Psoas muscle (tissue), 8 donors: Measurements from ENCODE around the gene XPA. TPM values are rescaled to one million over a fixed set of nuclear protein-coding genes. Genes with fewer than 3 reads are reported as not detected.

Experiments
- ATAC-seq, 4 donors: fragments of 200-7000 bp; cut with Tn5 transposase; one replicate each; pipeline ENCODE4 v1.9.1; 2020; ENCODE audit warnings: moderate library complexity in 3 of 4, mild to moderate bottlenecking in 2 of 4
- DNase-seq, 2 donors: peaks; one replicate each; pipeline ENCODE4 v3.0.0-alpha.2; 2020
- H3K27ac ChIP-seq: fragments of 200-600 bp; one replicate; pipeline ENCODE4 v1.8.0; 2022
- H3K27me3 ChIP-seq, 3 donors: fragments of 200-600 bp in 1 of 3; one replicate each; pipeline versions ENCODE4 v1.6.1 to v1.8.0; 2013 to 2022; ENCODE audit warnings: low read length in 2 of 3, mild to moderate bottlenecking in 2 of 3, moderate library complexity in 1 of 3; ENCODE audit not compliant: insufficient read depth in 3 of 3
- H3K36me3 ChIP-seq, 2 donors: fragments of 200-600 bp in 1 of 2; one replicate each; pipeline versions ENCODE4 v1.6.1 to v1.8.0; 2013 to 2022; ENCODE audit warnings: low read depth in 1 of 2, mild to moderate bottlenecking in 1 of 2, moderate library complexity in 1 of 2; ENCODE audit not compliant: insufficient read depth in 1 of 2
- H3K4me1 ChIP-seq: fragments of 200-600 bp; one replicate; pipeline ENCODE4 v1.8.0; 2022
- H3K4me3 ChIP-seq: fragments of 200-600 bp; one replicate; pipeline ENCODE4 v1.8.0; 2022; ENCODE audit warnings: mild to moderate bottlenecking
- H3K9me3 ChIP-seq: fragments of 200-600 bp; one replicate; pipeline ENCODE4 v1.8.0; 2022
- CTCF ChIP-seq: fragments of 200-600 bp; IDR thresholded peaks from one replicate; pipeline ENCODE4 v1.8.0; 2022; ENCODE audit warnings: antibody characterized with exemption
- WGBS, 3 donors: extraction: QIAGEN DNeasy Blood & Tissue Kit; methylation state at CpG; one replicate each; pipeline versions ENCODE4 v1.1.6 to v1.1.7; 2013; 5-methylcytosine and 5-hydroxymethylcytosine counted together
- intact Hi-C, 2 donors: fragments of 100-400 bp; cut with DNase I; formaldehyde crosslinking; loops; one replicate each; pipeline versions ENCODE4 v1.11.0 to v1.14.2; 2022
- polyA plus RNA-seq, 3 donors: library from polyadenylated mRNA; stranded (reverse); fragments of 200-250 nt; gene quantifications; one replicate each; pipeline ENCODE4 v1.2.3, GENCODE V29; 2013
- total RNA-seq, 4 donors: library from RNA; stranded (reverse); fragmentation: NEBNext Ultra II Directional in 2 of 4; extraction: Animal tissue kit (Norgen Biotek cat#: 25700) in 2 of 4; gene quantifications; one replicate each; pipeline versions ENCODE4 v1.2.1 to v1.2.4, GENCODE V29; 2021 to 2023
- donor health status: healthy with polysubstance abuse.
- donor health status: DM: no; HTN: no; CAD: no; lungs with moderate emphysema.
- donor health status: Bipolar disorder and iron deficiency.
- donor health status: healthy.
- donor health status: DM: yes; HTN: yes; CAD: no.
- donor health status: DM: no; HTN: no; CAD: no.
- donor health status: DM: no; HTN: no; CAD: no.
- donor health status: DM: yes; HTN: yes; CAD: no.

XPA gene
- total and polyA plus RNA-seq, 7 donors = 5.2 to 17.6 (median 10.5) TPM

GRCh38 chr9:97726716-97727115, 29.6 kb upstream of the XPA start:
- 81 to 85% (median 84%) methylated on average over 5 of the region's 5 CpGs for WGBS, 3 donors
- H3K27me3 ChIP-seq = peaks cover 0 to 10% (median 4%) of the 10 kb centered on the region in 3 donors
- no peaks in the 10 kb centered on the region for H3K4me1 ChIP-seq
- H3K4me3 ChIP-seq = no peak overlapping the region
- ATAC-seq (no peak), DNase-seq (no peak)
- intact Hi-C loops = no loop called here
- H3K9me3 ChIP-seq = no peaks in the 10 kb centered on the region
- H3K27ac ChIP-seq = no peak overlapping the region
- no peak for TF ChIP-seq CTCF
- H3K36me3 ChIP-seq = no peaks in the 10 kb centered on the region

GRCh38 chr9:97723819-97724218, 26.7 kb upstream of the XPA start:
- no peak for ATAC-seq
- intact Hi-C loops = no loop called here
- H3K9me3 ChIP-seq = peaks cover 6% of the 10 kb centered on the region
- DNase-seq = no peak
- H3K36me3 ChIP-seq = no peaks in the 10 kb centered on the region
- WGBS, 3 donors = 64 to 76% (median 67%) methylated on average over 2 of the region's 2 CpGs
- H3K4me1 ChIP-seq = no peaks in the 10 kb centered on the region
- H3K4me3 ChIP-seq = no peak overlapping the region
- no peak overlapping the region for H3K27ac ChIP-seq
- peaks cover 0 to 10% (median 4%) of the 10 kb centered on the region in 3 donors for H3K27me3 ChIP-seq
- no peak for TF ChIP-seq CTCF

- no peak for TF ChIP-seq CTCF
- H3K4me1 ChIP-seq = no peaks in the 10 kb centered on the region
- no peak overlapping the region for H3K27ac ChIP-seq
- no peak overlapping the region for H3K4me3 ChIP-seq
- DNase-seq (no peak), ATAC-seq (no peak)
- no peaks in the 10 kb centered on the region for H3K36me3 ChIP-seq
- H3K27me3 ChIP-seq = peaks cover 0 to 10% (median 2%) of the 10 kb centered on the region in 3 donors
- 50 to 74% (median 54%) methylated on average over 2 of the region's 2 CpGs for WGBS, 3 donors
- intact Hi-C loops = no loop called here
- H3K9me3 ChIP-seq = peaks cover 6% of the 10 kb centered on the region
Observed at GRCh38 chr9:97722331-97722730, 25.2 kb upstream of the XPA start.

GRCh38 chr9:97721396-97721795, 24.3 kb upstream of the XPA start:
- no peak for DNase-seq
- H3K9me3 ChIP-seq = peaks cover 6% of the 10 kb centered on the region
- peaks cover 0 to 10% (median 2%) of the 10 kb centered on the region in 3 donors for H3K27me3 ChIP-seq
- intact Hi-C loops = no loop called here
- ATAC-seq = no peak
- TF ChIP-seq CTCF = no peak
- no peaks in the 10 kb centered on the region for H3K36me3 ChIP-seq
- no peak overlapping the region for H3K27ac ChIP-seq
- H3K4me3 ChIP-seq = no peak overlapping the region
- 69 to 76% (median 73%) methylated on average over 2 of the region's 2 CpGs for WGBS, 3 donors
- H3K4me1 ChIP-seq = no peaks in the 10 kb centered on the region

- intact Hi-C loops = loop anchor here (10.0 kb wide), 2 partner anchors 57 to 537 kb away; partner anchors contain the start of gene TBC1D2 (in 1 of the 2)
- Histone ChIP-seq H3K4me1 (no peaks in the 10 kb centered on the region), H3K36me3 (no peaks in the 10 kb centered on the region), H3K27ac (no peak overlapping the region), H3K4me3 (no peak overlapping the region), H3K27me3 (peaks cover 0 to 2% (median 2%) of the 10 kb centered on the region in 3 donors), H3K9me3 (peaks cover 6% of the 10 kb centered on the region)
- TF ChIP-seq CTCF = no peak
- DNase-seq (no peak), ATAC-seq (no peak)
- 57 to 61% (median 60%) methylated on average over 3 of the region's 3 CpGs for WGBS, 3 donors
Observed at GRCh38 chr9:97717866-97718265, 20.7 kb upstream of the XPA start.
